Stomach (tissue), 9 donors: ENCODE measurements around the gene SYNE2. TPM values are rescaled to one million over a fixed set of nuclear protein-coding genes. Genes with fewer than 3 reads are reported as not detected.

Experiments used
- DNase-seq, 2 donors: peaks; one replicate each; pipeline versions ENCODE4 v3.0.0 to v3.0.0-alpha.2; 2013 to 2019
- H3K27ac ChIP-seq, 5 donors: fragments of 200-600 bp in 4 of 5; sonication (generic) in 4 of 5; one replicate each; pipeline ENCODE4 v1.5.1; 2013 to 2019; ENCODE audit warnings: mild to moderate bottlenecking in 1 of 5, moderate library complexity in 1 of 5
- H3K27me3 ChIP-seq, 3 donors: fragments of 200-600 bp; sonication (generic); one replicate each; pipeline ENCODE4 v1.5.1; 2017 to 2019; ENCODE audit warnings: mixed run types in 1 of 3
- H3K36me3 ChIP-seq, 4 donors: fragments of 200-600 bp; sonication (generic); 1 replicate in 3 of 4; 2 replicates in 1 of 4; pipeline ENCODE4 v1.5.1; 2016 to 2019
- H3K4me1 ChIP-seq, 4 donors: fragments of 200-600 bp; sonication (generic); one replicate each; pipeline ENCODE4 v1.5.1; 2016 to 2019
- H3K4me3 ChIP-seq, 4 donors: fragments of 200-600 bp; sonication (generic) in 3 of 4; one replicate each; pipeline ENCODE4 v1.5.1; 2016 to 2019; ENCODE audit warnings: mild to moderate bottlenecking in 1 of 4
- H3K9me3 ChIP-seq, 4 donors: fragments of 200-600 bp; sonication (generic); one replicate each; pipeline ENCODE4 v1.5.1; 2016 to 2019
- EP300 ChIP-seq: sonication (generic); formaldehyde crosslinking; IDR thresholded peaks from one replicate; pipeline ENCODE4 v1.6.1; 2017; ENCODE audit warnings: antibody characterized with exemption
- POLR2A ChIP-seq, 4 donors: fragments of 450-650 bp; IDR thresholded peaks; one replicate each; pipeline ENCODE4 v1.6.1; 2016; ENCODE audit warnings: antibody characterized with exemption in 4 of 4, control low read depth in 2 of 4, mild to moderate bottlenecking in 1 of 4, moderate library complexity in 1 of 4
- POLR2AphosphoS5 ChIP-seq, 3 donors: sonication (generic); formaldehyde crosslinking; IDR thresholded peaks; one replicate each; pipeline ENCODE4 v1.6.1; 2016; ENCODE audit warnings: antibody characterized with exemption in 3 of 3
- WGBS, 5 donors: extraction: QIAGEN DNeasy Blood & Tissue Kit in 3 of 5; methylation state at CpG; one replicate each; pipeline versions ENCODE4 v1.1.5 to v1.1.7; 2013 to 2018; 5-methylcytosine and 5-hydroxymethylcytosine counted together
- intact Hi-C: fragments of 100-400 bp; cut with DNase I; formaldehyde crosslinking; loops from one replicate; pipeline ENCODE4 v1.15.1; 2023; ENCODE audit warnings: low total_unique reads
- polyA plus RNA-seq, 3 donors: library from polyadenylated mRNA; stranded (reverse); fragments of 200-250 nt; gene quantifications; one replicate each; pipeline ENCODE4 v1.2.3, GENCODE V29; 2013
- total RNA-seq, 5 donors: library from RNA; depleted of rRNA; stranded (reverse); fragments of >200 nt; gene quantifications; one replicate each; pipeline versions ENCODE4 v1.1.0 to v1.2.3, GENCODE V29; 2014 to 2016
- TF ChIP-seq, protein P1 (sequence below), 7 experiments: fragments of 450-650 bp in 4 of 7; fragments of 200-600 bp in 3 of 7; sonication (generic) in 3 of 7; IDR thresholded peaks; one replicate each; pipeline ENCODE4 v1.5.1; 2016 to 2019; ENCODE audit warnings: antibody characterized with exemption in 7 of 7, control low read depth in 2 of 7, mild to moderate bottlenecking in 1 of 7
- donor health status: healthy with polysubstance abuse.
- donor health status: Bipolar disorder and iron deficiency.
- donor health status: healthy.

Gene SYNE2
- total and polyA plus RNA-seq, 8 donors: 14.4 to 280 (median 120) TPM

DNA sequence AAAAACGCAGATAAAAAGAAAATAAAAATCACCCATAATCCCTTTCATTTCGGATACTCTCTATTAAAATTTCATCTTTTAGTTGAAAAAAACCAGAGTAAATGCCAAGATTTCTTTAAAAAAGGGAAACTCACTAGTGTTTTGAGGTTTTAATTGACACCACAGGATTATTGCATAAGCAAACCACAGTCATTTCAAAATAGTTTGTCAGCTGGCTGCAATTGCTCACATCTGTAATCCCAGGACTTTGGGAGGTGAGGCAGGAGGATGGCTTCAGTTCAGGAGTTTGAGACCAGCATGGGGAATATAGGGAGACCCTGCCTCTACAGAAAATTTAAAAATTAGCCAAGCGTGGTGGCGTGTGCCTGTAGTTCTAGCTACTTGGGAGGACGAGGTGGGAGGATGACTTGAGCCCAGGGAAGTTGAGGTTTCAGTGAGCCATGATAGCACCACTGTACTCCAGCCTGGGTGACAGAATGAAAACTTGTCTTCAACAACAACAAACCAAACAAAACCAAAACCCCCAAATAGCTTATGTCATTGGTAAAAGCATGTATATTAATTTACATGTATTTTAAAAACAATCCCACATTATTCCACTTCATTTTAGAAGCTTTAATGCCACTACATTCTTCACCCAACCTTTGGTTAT lies 48.8 kb downstream of the SYNE2 start:
- Histone ChIP-seq H3K36me3 (no peaks in the 10 kb centered on the region), H3K27ac (no peak overlapping the region), H3K4me3 (no peak overlapping the region), H3K4me1 (peaks cover 5 to 35% (median 28%) of the 10 kb centered on the region in 4 donors), H3K9me3 (no peaks in the 10 kb centered on the region), H3K27me3 (no peaks in the 10 kb centered on the region)
- WGBS, 5 donors: 85 to 92% (median 86%) methylated on average over 5 of the region's 5 CpGs
- intact Hi-C loops: no loop called here
- TF ChIP-seq, protein P1, sequence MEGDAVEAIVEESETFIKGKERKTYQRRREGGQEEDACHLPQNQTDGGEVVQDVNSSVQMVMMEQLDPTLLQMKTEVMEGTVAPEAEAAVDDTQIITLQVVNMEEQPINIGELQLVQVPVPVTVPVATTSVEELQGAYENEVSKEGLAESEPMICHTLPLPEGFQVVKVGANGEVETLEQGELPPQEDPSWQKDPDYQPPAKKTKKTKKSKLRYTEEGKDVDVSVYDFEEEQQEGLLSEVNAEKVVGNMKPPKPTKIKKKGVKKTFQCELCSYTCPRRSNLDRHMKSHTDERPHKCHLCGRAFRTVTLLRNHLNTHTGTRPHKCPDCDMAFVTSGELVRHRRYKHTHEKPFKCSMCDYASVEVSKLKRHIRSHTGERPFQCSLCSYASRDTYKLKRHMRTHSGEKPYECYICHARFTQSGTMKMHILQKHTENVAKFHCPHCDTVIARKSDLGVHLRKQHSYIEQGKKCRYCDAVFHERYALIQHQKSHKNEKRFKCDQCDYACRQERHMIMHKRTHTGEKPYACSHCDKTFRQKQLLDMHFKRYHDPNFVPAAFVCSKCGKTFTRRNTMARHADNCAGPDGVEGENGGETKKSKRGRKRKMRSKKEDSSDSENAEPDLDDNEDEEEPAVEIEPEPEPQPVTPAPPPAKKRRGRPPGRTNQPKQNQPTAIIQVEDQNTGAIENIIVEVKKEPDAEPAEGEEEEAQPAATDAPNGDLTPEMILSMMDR (IDR thresholded peaks at IDR 0.05): no peak
- TF ChIP-seq POLR2AphosphoS5 (IDR thresholded peaks at IDR 0.05) (no peak), POLR2A (IDR thresholded peaks at IDR 0.05) (no peak)
- DNase-seq: no peak

DNA sequence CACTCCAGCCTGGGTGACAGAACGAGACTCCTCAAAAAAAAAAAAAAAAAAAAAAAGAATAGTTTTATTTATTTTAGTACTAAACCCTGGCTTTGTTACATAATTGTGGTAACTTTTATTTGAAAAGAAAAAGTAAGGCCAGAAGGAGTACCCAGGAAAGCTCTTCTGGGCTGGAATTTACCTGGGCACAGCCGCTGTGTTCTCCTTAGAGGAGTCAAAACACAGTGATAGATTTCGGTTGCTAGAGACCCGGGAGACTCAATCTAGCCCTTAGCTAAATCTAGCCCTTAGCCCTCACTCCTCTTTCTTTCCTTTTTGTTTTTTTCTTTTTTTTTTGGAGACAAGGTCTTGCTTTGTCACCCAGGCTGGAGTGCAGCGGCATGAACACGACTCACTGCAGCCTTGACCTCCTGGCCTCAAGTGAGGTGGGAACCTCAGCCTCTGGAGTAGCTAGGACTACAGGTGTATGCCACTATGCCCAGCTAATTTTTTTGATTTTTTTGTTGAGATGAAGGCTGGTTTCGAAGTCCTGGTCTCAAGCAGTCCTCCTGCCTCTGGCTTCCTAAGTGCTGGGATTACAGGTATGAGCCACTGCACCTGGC lies 49.7 kb downstream of the SYNE2 start:
- WGBS, 5 donors: 63 to 85% (median 74%) methylated on average over 7 of the region's 7 CpGs
- Histone ChIP-seq H3K9me3 (no peaks in the 10 kb centered on the region), H3K4me1 (peaks cover 0 to 27% (median 21%) of the 10 kb centered on the region in 4 donors), H3K27ac (peak overlapping the region in 1 of 5 donors; percentile 21), H3K27me3 (no peaks in the 10 kb centered on the region), H3K4me3 (no peak overlapping the region), H3K36me3 (no peaks in the 10 kb centered on the region)
- intact Hi-C loops: no loop called here
- no peak for DNase-seq
- TF ChIP-seq POLR2AphosphoS5 (IDR thresholded peaks at IDR 0.05) (no peak), EP300 (no peak), POLR2A (IDR thresholded peaks at IDR 0.05) (no peak)
- TF ChIP-seq, protein P1 (IDR thresholded peaks at IDR 0.05): no peak

DNA sequence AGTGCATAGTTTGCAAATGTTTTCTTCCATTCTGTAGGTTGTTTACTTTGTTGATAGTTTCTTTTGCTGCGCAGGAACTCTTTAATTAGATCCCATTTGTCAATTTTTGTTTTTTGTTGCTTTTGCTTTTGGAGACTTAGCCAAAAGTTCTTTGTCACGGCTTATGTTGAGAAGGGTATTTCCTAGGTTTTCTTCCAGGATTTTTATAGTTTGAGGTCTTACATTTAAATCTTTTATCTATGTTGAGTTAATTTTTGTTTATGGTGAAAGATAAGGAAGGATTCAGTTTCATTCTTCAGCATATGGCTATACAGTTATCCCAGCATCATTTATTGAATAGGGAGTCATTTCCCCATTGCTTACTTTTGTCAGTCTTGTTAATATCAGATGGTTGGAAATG lies 51.9 kb downstream of the SYNE2 start:
- DNase-seq: no peak
- TF ChIP-seq POLR2AphosphoS5 (IDR thresholded peaks at IDR 0.05) (no peak), EP300 (no peak), POLR2A (IDR thresholded peaks at IDR 0.05) (no peak)
- TF ChIP-seq, protein P1 (IDR thresholded peaks at IDR 0.05): no peak
- 82 to 95% (median 85%) methylated on average over 2 of the region's 2 CpGs for WGBS, 5 donors

DNA sequence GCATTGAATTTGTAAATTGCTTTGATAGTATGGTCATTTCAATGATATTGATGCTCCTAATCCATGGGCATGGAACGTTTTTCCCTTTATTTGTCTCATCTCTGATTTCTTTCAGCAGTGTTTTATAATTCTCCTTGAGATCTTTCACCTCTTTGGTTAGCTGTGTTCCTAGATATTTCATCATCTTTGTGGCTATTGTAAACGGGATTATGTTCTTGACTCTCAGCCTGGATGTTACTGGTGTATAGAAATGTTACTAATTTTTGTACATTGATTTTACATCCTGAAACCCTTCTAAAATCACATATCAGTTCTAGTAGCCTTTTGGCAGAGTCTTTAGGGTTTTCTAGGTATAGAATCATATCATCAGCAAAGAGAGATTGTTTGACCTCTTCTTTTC lies 52.6 kb downstream of the SYNE2 start:
- Histone ChIP-seq H3K4me3 (no peak overlapping the region), H3K27me3 (no peaks in the 10 kb centered on the region), H3K4me1 (peaks cover 7 to 39% (median 27%) of the 10 kb centered on the region in 4 donors), H3K27ac (no peak overlapping the region), H3K9me3 (no peaks in the 10 kb centered on the region), H3K36me3 (peaks cover 0 to 7% (median 2%) of the 10 kb centered on the region in 4 donors)
- intact Hi-C loops: no loop called here
- DNase-seq: no peak
- no peak for TF ChIP-seq POLR2A (IDR thresholded peaks at IDR 0.05)
- no peak for TF ChIP-seq POLR2AphosphoS5 (IDR thresholded peaks at IDR 0.05)
- TF ChIP-seq EP300: no peak
- TF ChIP-seq, protein P1 (IDR thresholded peaks at IDR 0.05): no peak
- WGBS, 5 donors: 70 to 87% (median 73%) methylated on average over 2 of the region's 2 CpGs

More for the DNA sequence above, 51.9 kb downstream of the SYNE2 start:
- H3K27me3 ChIP-seq: no peaks in the 10 kb centered on the region
- H3K9me3 ChIP-seq: no peaks in the 10 kb centered on the region
- peaks cover 0 to 6% (median 2%) of the 10 kb centered on the region in 4 donors for H3K36me3 ChIP-seq
- intact Hi-C loops: no loop called here
- no peak overlapping the region for H3K27ac ChIP-seq
- peaks cover 7 to 39% (median 30%) of the 10 kb centered on the region in 4 donors for H3K4me1 ChIP-seq
- no peak overlapping the region for H3K4me3 ChIP-seq
